ENCODE data around the gene GEMIN4. TPM values are rescaled to one million over a fixed set of nuclear protein-coding genes. Genes with fewer than 3 reads are reported as not detected.

GEMIN4 gene
- total RNA-seq, 1 donor from 2014 or later = 18.4 TPM

GRCh38 chr17:800446-801242 is 48.6 kb upstream of the GEMIN4 start:
- Histone ChIP-seq H3K27me3 (ENCODE audit: insufficient read depth, low read length) (no peaks in the 10 kb centered on the region), H3K4me3 (ENCODE audit: insufficient read depth, low read depth, low read length) (no peak overlapping the region), H4K20me1 (ENCODE audit: insufficient read depth, low read length) (peaks cover 18% of the 10 kb centered on the region), H3K4me2 (ENCODE audit: low read length) (no peak overlapping the region), H3K9ac (ENCODE audit: low read length) (no peak overlapping the region), H2AFZ (ENCODE audit: low read depth, low read length) (no peak overlapping the region), H3K4me1 (ENCODE audit: insufficient read depth, low read length) (no peaks in the 10 kb centered on the region), H3K9me3 (ENCODE audit: insufficient read depth, low read depth, low read length) (no peaks in the 10 kb centered on the region), H3K27ac (ENCODE audit: low read depth, low read length) (no peak overlapping the region), H3K79me2 (ENCODE audit: insufficient read depth, low read length) (no peaks in the 10 kb centered on the region), H3K36me3 (ENCODE audit: insufficient read depth, low read length) (peaks cover 9% of the 10 kb centered on the region)
- H3K36me3 Mint-ChIP-seq (ENCODE audit: low read depth, unreplicated experiment) = peaks cover 30% of the 10 kb centered on the region
- no peak for TF ChIP-seq EZH2 (IDR thresholded peaks at IDR 0.05; ENCODE audit: insufficient read depth, low read length)
- no peak for TF ChIP-seq CTCF (IDR thresholded peaks at IDR 0.05; ENCODE audit: insufficient read depth, low read depth, low read length)
- peaks cover 5% of the 10 kb centered on the region for H3K4me1 Mint-ChIP-seq (ENCODE audit: low read depth, unreplicated experiment)
- no peak overlapping the region for H3K4me3 Mint-ChIP-seq (ENCODE audit: unreplicated experiment)
- no peak for DNase-seq (ENCODE audit: low read depth)
- H3K9me3 Mint-ChIP-seq (ENCODE audit: unreplicated experiment) = no peaks in the 10 kb centered on the region
- H3K27me3 Mint-ChIP-seq (ENCODE audit: low read depth, unreplicated experiment) = no peaks in the 10 kb centered on the region
- H3K27ac Mint-ChIP-seq (ENCODE audit: unreplicated experiment) = no peak overlapping the region
- FAIRE-seq = no peak

GRCh38 chr17:799261-799660 is 47.2 kb upstream of the GEMIN4 start:
- Histone ChIP-seq H3K27ac (ENCODE audit: low read depth, low read length) (no peak overlapping the region), H3K4me1 (ENCODE audit: insufficient read depth, low read length) (peaks cover 10% of the 10 kb centered on the region), H3K9me3 (ENCODE audit: insufficient read depth, low read depth, low read length) (no peaks in the 10 kb centered on the region), H3K4me2 (ENCODE audit: low read length) (no peak overlapping the region), H4K20me1 (ENCODE audit: insufficient read depth, low read length) (peaks cover 14% of the 10 kb centered on the region), H3K9ac (ENCODE audit: low read length) (no peak overlapping the region), H3K4me3 (ENCODE audit: insufficient read depth, low read depth, low read length) (no peak overlapping the region), H2AFZ (ENCODE audit: low read depth, low read length) (no peak overlapping the region), H3K79me2 (ENCODE audit: insufficient read depth, low read length) (no peaks in the 10 kb centered on the region), H3K36me3 (ENCODE audit: insufficient read depth, low read length) (peaks cover 9% of the 10 kb centered on the region), H3K27me3 (ENCODE audit: insufficient read depth, low read length) (no peaks in the 10 kb centered on the region)
- Mint-ChIP-seq H3K36me3 (ENCODE audit: low read depth, unreplicated experiment) (peaks cover 33% of the 10 kb centered on the region), H3K9me3 (ENCODE audit: unreplicated experiment) (no peaks in the 10 kb centered on the region), H3K4me1 (ENCODE audit: low read depth, unreplicated experiment) (peaks cover 5% of the 10 kb centered on the region), H3K27ac (ENCODE audit: unreplicated experiment) (no peak overlapping the region), H3K4me3 (ENCODE audit: unreplicated experiment) (no peak overlapping the region), H3K27me3 (ENCODE audit: low read depth, unreplicated experiment) (no peaks in the 10 kb centered on the region)
- FAIRE-seq (no peak), DNase-seq (ENCODE audit: low read depth) (no peak)
- TF ChIP-seq CTCF (IDR thresholded peaks at IDR 0.05; ENCODE audit: insufficient read depth, low read depth, low read length) = no peak
- TF ChIP-seq EZH2 (IDR thresholded peaks at IDR 0.05; ENCODE audit: insufficient read depth, low read length) = no peak

- TF ChIP-seq EZH2 (IDR thresholded peaks at IDR 0.05; ENCODE audit: insufficient read depth, low read length) (no peak), CTCF (IDR thresholded peaks at IDR 0.05; ENCODE audit: insufficient read depth, low read depth, low read length) (no peak)
- H3K4me1 Mint-ChIP-seq (ENCODE audit: low read depth, unreplicated experiment) = peaks cover 10% of the 10 kb centered on the region
- no peak overlapping the region for H3K9ac ChIP-seq (ENCODE audit: low read length)
Measured at GRCh38 chr17:798246-798645, 46.2 kb upstream of the GEMIN4 start.

More at GRCh38 chr17:798246-798645, 46.2 kb upstream of the GEMIN4 start:
- Histone ChIP-seq H3K79me2 (ENCODE audit: insufficient read depth, low read length) (no peaks in the 10 kb centered on the region), H3K36me3 (ENCODE audit: insufficient read depth, low read length) (peaks cover 6% of the 10 kb centered on the region), H3K4me3 (ENCODE audit: insufficient read depth, low read depth, low read length) (no peak overlapping the region), H2AFZ (ENCODE audit: low read depth, low read length) (no peak overlapping the region), H3K4me2 (ENCODE audit: low read length) (no peak overlapping the region), H3K4me1 (ENCODE audit: insufficient read depth, low read length) (peaks cover 16% of the 10 kb centered on the region), H3K9me3 (ENCODE audit: insufficient read depth, low read depth, low read length) (no peaks in the 10 kb centered on the region), H3K27me3 (ENCODE audit: insufficient read depth, low read length) (no peaks in the 10 kb centered on the region), H4K20me1 (ENCODE audit: insufficient read depth, low read length) (peaks cover 18% of the 10 kb centered on the region), H3K27ac (ENCODE audit: low read depth, low read length) (no peak overlapping the region)
- FAIRE-seq (no peak), DNase-seq (ENCODE audit: low read depth) (no peak)
- no peak overlapping the region for H3K4me3 Mint-ChIP-seq (ENCODE audit: unreplicated experiment)
- no peaks in the 10 kb centered on the region for H3K9me3 Mint-ChIP-seq (ENCODE audit: unreplicated experiment)
- no peak overlapping the region for H3K27ac Mint-ChIP-seq (ENCODE audit: unreplicated experiment)
- no peaks in the 10 kb centered on the region for H3K27me3 Mint-ChIP-seq (ENCODE audit: low read depth, unreplicated experiment)
- H3K36me3 Mint-ChIP-seq (ENCODE audit: low read depth, unreplicated experiment) = peaks cover 30% of the 10 kb centered on the region

Measured in astrocyte (in vitro differentiated cells and primary cell).